Neural progenitor cell (in vitro differentiated cells): Measurements from ENCODE around the gene KIF26B.

Experiments used
- EZH2 ChIP-seq: fragments of 200-600 bp; sonication (generic); IDR thresholded peaks from 2 replicates; pipeline ENCODE4 v1.6.1; 2017; ENCODE audit warnings: antibody characterized with exemption, mild to moderate bottlenecking, moderate library complexity
- TF ChIP-seq, protein P1 (sequence below): fragments of 200-600 bp; sonication (generic); IDR thresholded peaks from 2 replicates; pipeline ENCODE4 v1.5.1; 2017; ENCODE audit warnings: antibody characterized with exemption, mild to moderate bottlenecking

DNA sequence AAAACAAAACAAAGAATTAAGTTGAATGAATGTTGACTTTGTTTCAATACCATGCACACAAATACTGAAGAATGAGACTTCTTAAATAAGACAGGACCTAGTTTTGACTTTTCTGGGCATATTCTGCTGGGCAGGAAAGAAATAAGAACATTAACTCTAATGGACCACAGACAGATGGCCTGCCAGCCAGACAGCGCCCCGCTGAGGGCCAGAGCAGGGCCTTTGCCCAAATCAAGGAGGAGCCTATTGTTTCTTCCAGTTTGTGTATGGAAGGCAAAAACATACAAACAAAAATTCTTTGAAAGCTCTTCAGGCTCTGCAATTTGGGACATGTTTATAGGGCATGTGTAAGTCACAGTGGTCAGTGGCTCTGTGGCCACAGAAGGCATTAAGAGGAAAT is 44.4 kb upstream of the KIF26B start:
- TF ChIP-seq, protein P1, sequence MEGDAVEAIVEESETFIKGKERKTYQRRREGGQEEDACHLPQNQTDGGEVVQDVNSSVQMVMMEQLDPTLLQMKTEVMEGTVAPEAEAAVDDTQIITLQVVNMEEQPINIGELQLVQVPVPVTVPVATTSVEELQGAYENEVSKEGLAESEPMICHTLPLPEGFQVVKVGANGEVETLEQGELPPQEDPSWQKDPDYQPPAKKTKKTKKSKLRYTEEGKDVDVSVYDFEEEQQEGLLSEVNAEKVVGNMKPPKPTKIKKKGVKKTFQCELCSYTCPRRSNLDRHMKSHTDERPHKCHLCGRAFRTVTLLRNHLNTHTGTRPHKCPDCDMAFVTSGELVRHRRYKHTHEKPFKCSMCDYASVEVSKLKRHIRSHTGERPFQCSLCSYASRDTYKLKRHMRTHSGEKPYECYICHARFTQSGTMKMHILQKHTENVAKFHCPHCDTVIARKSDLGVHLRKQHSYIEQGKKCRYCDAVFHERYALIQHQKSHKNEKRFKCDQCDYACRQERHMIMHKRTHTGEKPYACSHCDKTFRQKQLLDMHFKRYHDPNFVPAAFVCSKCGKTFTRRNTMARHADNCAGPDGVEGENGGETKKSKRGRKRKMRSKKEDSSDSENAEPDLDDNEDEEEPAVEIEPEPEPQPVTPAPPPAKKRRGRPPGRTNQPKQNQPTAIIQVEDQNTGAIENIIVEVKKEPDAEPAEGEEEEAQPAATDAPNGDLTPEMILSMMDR: no peak
- TF ChIP-seq EZH2: no peak
